Activated naive CD8-positive, alpha-beta T cell treated with anti-CD3 and anti-CD28 coated beads for 36 hours (primary cell): Measurements from ENCODE around the gene PHETA1. TPM values are rescaled to one million over a fixed set of nuclear protein-coding genes. Genes with fewer than 3 reads are reported as not detected.
"Not testable (repeated sequence)": the region's sequence is repeated elsewhere in the genome, so short reads cannot be mapped to it uniquely, and the experiment has no call there.

Experiments used
- DNase-seq: peaks from one replicate; pipeline ENCODE4 v3.0.0; 2021
- H3K27ac Mint-ChIP-seq: one replicate; pipeline ENCODE4 v1.8.0; 2022; ENCODE audit warnings: mild to moderate bottlenecking, moderate library complexity, mixed read lengths
- H3K27me3 Mint-ChIP-seq: one replicate; pipeline ENCODE4 v1.8.0; 2022; ENCODE audit warnings: mild to moderate bottlenecking, mixed read lengths
- H3K36me3 Mint-ChIP-seq: one replicate; pipeline ENCODE4 v1.8.0; 2021; ENCODE audit warnings: mild to moderate bottlenecking, mixed read lengths
- H3K4me1 Mint-ChIP-seq: one replicate; pipeline ENCODE4 v1.8.0; 2021; ENCODE audit warnings: mixed read lengths
- H3K4me3 Mint-ChIP-seq: one replicate; pipeline ENCODE4 v1.8.0; 2022; ENCODE audit warnings: mild to moderate bottlenecking, moderate library complexity, mixed read lengths
- H3K9me3 Mint-ChIP-seq: one replicate; pipeline ENCODE4 v1.8.0; 2022; ENCODE audit warnings: mixed read lengths
- total RNA-seq, 2 experiments: library from RNA; stranded (reverse); gene quantifications; one replicate each; pipeline ENCODE4 v1.2.3, GENCODE V29; 2021

The PHETA1 gene
- total RNA-seq, 2 experiments from 2014 or later = 2.0 to 2.4 TPM

DNA sequence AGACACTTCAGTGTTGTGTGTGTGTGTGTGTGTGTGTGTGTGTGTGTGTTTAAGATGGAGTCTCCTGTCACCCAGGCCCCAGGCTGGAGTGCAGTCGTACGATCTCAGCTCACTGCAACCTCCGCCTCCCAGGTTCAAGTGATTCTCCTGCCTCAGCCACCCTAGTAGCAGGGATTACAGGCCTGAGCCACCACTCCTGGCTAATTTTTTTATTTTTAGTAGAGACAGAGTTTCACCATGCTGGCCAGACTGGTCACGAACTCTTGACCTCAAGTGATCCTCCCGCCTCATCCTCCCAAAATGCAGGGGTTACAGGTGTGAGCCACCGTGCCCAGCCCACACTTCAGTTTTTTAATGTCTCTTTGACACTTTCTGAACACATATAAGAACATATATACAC is 32.5 kb downstream of the PHETA1 start:
- DNase-seq, H3K4me1 Mint-ChIP-seq, H3K4me3 Mint-ChIP-seq, H3K36me3 Mint-ChIP-seq, H3K27ac Mint-ChIP-seq, H3K9me3 Mint-ChIP-seq, H3K27me3 Mint-ChIP-seq: not testable (repeated sequence)

DNA sequence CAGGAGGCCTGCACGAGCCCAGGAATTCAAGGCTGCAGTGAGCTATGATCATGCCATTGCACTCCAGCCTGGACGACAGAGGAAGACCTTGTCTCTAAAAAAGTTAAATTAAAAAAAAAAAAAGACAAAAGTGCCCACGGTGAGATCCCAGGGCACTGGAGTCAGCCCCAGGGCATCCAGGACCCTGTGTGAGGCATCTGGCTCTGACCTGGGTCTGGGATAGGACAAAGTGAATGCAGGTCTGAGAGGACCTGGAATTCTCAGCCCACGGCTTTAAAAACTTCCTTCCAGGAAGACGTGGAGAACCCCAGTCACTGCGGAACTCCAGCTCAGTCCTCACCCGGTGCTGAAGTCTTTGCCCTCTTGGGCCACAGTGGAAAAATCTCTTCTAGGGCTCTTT is 33.1 kb downstream of the PHETA1 start:
- no peak overlapping the region for H3K27ac Mint-ChIP-seq
- peaks cover 2% of the 10 kb centered on the region for H3K4me1 Mint-ChIP-seq
- H3K9me3 Mint-ChIP-seq = no peaks in the 10 kb centered on the region
- H3K4me3 Mint-ChIP-seq = no peak overlapping the region
- DNase-seq = no peak
- no peaks in the 10 kb centered on the region for H3K36me3 Mint-ChIP-seq
- no peaks in the 10 kb centered on the region for H3K27me3 Mint-ChIP-seq

DNA sequence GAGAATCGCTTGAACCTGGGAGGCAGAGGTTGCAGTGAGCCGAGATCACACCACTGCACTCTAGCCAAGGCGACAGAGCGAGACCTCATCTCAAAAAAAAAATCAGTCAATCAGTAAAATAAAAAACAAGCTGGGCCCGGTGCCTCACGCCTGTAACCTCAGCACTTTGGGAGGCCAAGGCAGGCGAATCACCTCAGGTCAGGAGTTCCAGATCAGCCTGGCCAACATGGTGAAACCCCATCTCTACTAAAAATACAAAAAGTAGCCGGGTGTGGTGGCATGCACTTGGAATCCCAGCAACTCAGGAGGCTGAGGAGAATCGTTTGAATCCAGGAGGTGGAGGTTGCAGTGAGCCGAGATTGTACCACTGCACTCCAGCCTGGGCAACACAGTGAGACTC is 33.6 kb downstream of the PHETA1 start:
- not testable (repeated sequence) for H3K27ac Mint-ChIP-seq, DNase-seq, H3K9me3 Mint-ChIP-seq, H3K27me3 Mint-ChIP-seq, H3K36me3 Mint-ChIP-seq, H3K4me1 Mint-ChIP-seq, H3K4me3 Mint-ChIP-seq

DNA sequence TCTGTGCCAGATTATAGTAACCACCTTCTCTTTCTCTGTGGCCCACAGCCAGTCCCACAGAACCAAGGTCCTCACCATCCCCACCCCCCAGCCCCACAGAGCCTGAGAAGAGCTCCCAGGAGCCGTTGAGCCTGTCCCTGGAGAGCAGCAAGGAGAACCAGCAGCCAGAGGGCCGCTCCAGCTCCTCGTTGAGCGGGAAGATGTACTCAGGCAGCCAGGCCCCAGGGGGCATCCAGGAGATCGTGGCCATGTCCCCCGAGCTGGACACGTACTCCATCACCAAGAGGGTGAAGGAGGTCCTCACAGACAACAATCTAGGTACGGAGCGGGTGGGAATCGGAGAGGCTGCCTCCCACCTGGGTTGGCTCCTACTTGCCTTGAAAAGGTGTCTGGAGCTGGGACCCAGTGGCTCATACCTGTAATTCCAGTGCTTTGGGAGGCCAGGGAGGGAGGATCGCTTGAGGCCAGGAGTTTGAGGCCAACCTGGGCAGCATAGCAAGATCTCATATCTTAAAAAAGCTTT is 34.4 kb downstream of the PHETA1 start:
- Mint-ChIP-seq H3K9me3 (no peaks in the 10 kb centered on the region), H3K27me3 (peaks cover 1% of the 10 kb centered on the region), H3K36me3 (no peaks in the 10 kb centered on the region), H3K4me3 (no peak overlapping the region), H3K27ac (no peak overlapping the region), H3K4me1 (peaks cover 3% of the 10 kb centered on the region)
- DNase-seq = no peak

DNA sequence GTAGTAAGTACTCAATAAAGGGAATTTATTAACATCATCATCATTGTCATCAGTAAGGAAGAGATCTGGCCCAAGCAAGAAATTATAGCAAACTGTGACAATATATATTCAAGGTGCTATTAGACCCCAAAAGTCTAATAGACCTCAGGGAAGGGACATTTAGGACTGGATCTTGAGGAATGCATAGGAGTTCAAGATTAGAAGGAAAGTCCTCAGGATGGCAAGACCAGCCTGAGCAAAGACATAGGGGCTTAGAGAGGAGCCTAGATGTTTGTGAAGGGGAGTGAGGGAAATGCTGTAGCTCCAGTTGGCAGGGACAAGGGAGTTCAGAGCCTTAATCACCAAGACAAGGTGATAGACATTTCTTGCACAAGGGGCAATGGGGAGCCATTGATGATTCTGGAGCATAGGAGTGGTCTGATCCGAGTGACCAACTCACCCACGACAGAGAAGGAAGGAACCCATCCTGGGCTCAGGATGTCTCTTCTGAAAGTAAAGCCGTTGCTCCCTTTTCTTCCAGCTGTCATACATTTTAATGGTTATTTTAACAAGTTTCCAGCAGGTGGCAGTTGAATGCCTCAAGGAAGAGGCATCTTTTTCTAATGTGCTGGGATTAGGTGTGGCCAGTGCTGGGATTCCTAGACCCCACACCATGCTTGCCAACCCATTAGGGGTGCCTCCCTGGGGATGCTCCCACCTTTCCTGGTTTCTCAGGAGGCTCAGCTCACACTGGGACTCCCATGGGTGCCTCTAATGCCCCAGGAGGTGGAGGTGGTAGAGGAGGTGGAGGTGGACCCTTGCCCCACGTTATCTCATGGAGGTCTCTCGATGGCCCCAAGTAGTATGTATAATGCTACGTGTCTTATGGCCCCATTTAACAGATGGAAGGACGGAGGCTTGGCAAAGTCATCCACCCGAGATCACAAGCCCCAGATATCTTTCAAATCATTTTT is 37.8 kb downstream of the PHETA1 start:
- peaks cover 3% of the 10 kb centered on the region for H3K4me1 Mint-ChIP-seq
- no peak overlapping the region for H3K4me3 Mint-ChIP-seq
- DNase-seq = no peak
- H3K27me3 Mint-ChIP-seq = peaks cover 7% of the 10 kb centered on the region
- H3K27ac Mint-ChIP-seq = no peak overlapping the region
- H3K36me3 Mint-ChIP-seq = no peaks in the 10 kb centered on the region
- H3K9me3 Mint-ChIP-seq = no peaks in the 10 kb centered on the region

DNA sequence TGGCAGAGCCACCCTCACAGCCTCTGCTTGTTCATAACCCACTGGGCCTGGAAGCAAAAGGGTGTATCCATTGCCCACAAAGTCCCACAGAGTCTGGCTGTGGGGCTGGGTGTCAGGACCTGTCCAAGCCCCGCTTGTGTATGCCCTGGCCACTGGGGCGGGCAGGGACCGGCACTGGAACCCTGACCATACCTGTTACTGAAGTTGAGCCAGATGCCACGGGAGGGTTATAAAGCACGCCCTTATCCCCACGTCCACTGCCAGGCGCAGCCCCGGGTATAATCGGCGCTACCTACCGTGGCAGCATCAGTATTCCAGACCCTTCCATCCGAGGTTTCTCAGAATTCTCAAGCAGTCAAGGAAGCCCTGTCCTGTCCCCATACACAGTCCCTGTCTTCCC is 40.8 kb downstream of the PHETA1 start:
- no peak overlapping the region for H3K27ac Mint-ChIP-seq
- H3K27me3 Mint-ChIP-seq = peaks cover 7% of the 10 kb centered on the region
- H3K4me3 Mint-ChIP-seq = no peak overlapping the region
- no peaks in the 10 kb centered on the region for H3K9me3 Mint-ChIP-seq
- DNase-seq = no peak
- H3K4me1 Mint-ChIP-seq = peaks cover 3% of the 10 kb centered on the region
- no peaks in the 10 kb centered on the region for H3K36me3 Mint-ChIP-seq

DNA sequence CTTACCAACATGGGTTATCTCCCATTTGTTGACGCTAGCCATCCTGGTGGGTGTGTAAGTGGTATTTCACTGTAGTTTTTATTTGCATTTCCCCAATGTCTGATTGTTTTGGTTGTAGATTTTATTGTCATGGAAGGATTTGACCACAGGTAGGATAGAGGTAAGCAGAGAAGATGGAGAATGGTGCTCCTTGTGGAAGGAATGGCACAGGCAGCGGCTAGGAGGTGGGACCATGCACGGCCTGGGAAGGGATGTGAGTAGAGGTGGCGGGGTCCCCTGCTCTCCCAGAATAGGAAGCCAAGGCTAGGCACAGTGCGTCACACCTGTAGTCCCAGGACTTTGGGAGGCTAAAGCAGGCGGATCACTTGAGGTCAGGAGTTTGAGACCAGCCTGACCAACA is 41.4 kb downstream of the PHETA1 start:
- no peak overlapping the region for H3K4me3 Mint-ChIP-seq
- peaks cover 7% of the 10 kb centered on the region for H3K27me3 Mint-ChIP-seq
- no peak for DNase-seq
- H3K36me3 Mint-ChIP-seq = no peaks in the 10 kb centered on the region
- peaks cover 3% of the 10 kb centered on the region for H3K4me1 Mint-ChIP-seq
- H3K27ac Mint-ChIP-seq = no peak overlapping the region
- no peaks in the 10 kb centered on the region for H3K9me3 Mint-ChIP-seq

DNA sequence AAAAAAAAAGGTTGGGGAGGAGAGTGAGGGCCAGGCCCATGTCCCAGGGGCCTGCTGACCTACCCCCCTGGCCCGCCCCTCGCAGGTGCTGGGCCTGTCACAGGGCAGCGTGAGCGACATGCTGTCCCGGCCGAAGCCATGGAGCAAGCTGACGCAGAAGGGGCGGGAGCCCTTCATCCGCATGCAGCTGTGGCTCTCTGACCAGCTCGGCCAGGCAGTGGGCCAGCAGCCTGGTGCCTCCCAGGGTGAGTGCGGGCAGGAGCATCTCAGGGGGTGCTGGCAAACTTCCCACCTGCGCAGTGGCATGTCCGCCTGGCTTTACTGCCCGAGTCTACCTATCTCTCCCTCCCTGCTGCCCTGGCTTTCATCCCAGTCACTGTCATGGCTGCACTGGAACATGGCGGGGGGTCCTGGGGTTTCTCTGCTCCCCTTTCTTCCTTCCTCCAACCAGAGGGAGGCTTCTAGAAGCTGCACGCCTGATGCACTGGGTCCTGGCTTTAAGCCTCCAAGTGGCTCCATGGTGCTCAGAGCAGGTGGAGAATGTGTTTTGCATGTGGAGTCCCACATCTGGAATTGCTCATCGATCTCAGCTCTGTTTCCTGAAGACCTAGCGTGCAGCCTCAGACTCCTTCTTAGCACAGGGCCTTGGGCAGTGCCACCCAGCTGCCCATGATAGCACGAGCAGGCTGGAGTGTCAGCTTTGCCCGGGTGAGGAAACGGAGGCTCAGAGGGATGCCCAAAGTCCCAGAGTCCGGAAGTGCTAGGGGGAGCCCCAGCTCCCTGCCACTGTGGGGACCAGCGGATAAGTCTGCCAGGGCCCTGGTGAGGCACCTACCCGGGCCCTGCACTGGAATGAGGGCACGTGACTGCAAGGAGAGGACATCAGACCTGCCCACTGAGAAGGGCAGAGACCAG is 46.3 kb downstream of the PHETA1 start:
- Mint-ChIP-seq H3K27me3 (no peaks in the 10 kb centered on the region), H3K9me3 (no peaks in the 10 kb centered on the region), H3K36me3 (no peaks in the 10 kb centered on the region), H3K27ac (no peak overlapping the region), H3K4me3 (no peak overlapping the region), H3K4me1 (no peaks in the 10 kb centered on the region)
- DNase-seq = no peak

DNA sequence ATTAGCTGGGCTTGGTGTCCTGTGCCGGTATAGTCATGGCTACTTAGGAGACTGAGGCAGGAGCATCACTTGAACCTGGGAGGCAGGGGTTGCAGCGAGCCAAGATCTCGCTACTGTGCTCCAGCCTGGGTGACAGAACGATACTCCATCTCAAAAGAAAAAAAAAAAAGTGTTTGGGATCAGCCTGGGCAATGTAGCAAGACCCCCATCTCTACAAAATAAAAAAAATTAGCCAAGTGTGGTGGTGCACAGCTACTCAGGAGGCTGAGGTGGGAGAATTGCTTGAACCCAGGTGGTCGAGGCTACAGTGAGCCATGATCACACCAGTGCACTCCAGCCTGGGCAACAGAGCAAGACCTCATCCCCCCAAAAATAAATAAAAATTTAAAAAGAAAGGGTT is 47.6 kb downstream of the PHETA1 start:
- H3K4me1 Mint-ChIP-seq = no peaks in the 10 kb centered on the region
- no peak overlapping the region for H3K4me3 Mint-ChIP-seq
- H3K27me3 Mint-ChIP-seq = peaks cover 4% of the 10 kb centered on the region
- H3K36me3 Mint-ChIP-seq = no peaks in the 10 kb centered on the region
- H3K27ac Mint-ChIP-seq = no peak overlapping the region
- H3K9me3 Mint-ChIP-seq = no peaks in the 10 kb centered on the region
- no peak for DNase-seq

DNA sequence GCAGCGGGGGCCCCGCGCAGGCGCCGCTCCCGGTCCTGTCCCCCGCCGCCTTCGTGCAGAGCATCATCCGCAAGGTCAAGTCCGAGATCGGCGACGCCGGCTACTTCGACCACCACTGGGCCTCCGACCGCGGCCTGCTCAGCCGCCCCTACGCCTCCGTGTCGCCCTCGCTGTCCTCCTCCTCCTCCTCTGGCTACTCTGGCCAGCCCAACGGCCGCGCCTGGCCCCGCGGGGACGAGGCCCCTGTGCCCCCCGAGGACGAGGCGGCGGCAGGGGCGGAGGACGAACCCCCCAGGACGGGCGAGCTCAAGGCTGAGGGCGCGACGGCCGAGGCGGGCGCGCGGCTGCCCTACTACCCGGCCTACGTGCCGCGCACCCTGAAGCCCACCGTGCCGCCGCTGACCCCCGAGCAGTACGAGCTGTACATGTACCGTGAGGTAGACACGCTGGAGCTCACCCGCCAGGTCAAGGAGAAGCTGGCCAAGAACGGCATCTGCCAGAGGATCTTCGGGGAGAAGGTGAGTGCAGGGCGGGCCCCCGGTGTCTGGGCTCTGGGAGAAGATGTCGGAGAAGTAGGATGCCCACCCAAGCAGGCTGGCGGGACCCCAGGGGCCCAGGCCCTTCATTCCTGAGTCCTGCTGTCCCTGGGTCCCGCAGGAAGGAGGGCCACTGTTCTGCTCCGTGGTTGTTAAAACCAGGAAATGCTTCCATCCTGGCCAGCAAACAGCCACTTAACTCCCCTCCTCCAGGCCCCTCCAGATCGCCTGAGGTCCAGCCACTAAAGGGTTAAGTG is 48.4 kb downstream of the PHETA1 start:
- H3K36me3 Mint-ChIP-seq = no peaks in the 10 kb centered on the region
- H3K9me3 Mint-ChIP-seq = no peaks in the 10 kb centered on the region
- H3K27me3 Mint-ChIP-seq = peaks cover 4% of the 10 kb centered on the region
- H3K4me3 Mint-ChIP-seq = no peak overlapping the region
- no peak for DNase-seq
- H3K27ac Mint-ChIP-seq = no peak overlapping the region
- H3K4me1 Mint-ChIP-seq = no peaks in the 10 kb centered on the region

DNA sequence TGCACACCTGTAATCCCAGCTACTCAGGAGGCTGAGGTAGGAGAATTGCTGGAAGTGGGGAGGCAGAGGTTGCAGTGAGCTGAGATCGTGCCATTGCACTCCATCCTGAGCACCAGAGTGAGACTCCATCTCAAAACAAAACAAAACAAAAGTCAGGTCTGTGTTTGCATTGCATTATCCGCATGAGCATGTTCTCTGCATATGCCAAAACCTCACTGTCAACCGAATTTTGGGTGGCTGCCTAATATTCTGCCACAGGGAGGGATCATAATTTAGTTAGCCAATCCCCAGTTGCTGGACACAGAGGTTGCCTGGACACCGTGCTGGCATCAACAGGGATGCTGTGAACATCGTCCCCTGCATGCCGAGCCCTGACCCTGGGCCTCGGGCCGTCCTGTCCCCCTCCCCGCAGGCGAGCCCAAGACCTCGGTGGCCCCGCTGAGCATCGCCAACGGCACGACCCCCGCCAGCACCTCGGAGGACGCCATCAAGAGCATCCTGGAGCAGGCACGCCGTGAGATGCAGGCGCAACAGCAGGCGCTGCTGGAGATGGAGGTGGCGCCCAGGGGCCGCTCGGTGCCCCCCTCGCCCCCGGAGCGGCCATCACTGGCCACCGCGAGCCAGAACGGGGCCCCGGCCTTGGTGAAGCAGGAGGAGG is 49.2 kb downstream of the PHETA1 start:
- H3K4me1 Mint-ChIP-seq = no peaks in the 10 kb centered on the region
- H3K9me3 Mint-ChIP-seq = no peaks in the 10 kb centered on the region
- no peaks in the 10 kb centered on the region for H3K36me3 Mint-ChIP-seq
- no peak overlapping the region for H3K27ac Mint-ChIP-seq
- no peak for DNase-seq
- H3K4me3 Mint-ChIP-seq = no peak overlapping the region
- peaks cover 4% of the 10 kb centered on the region for H3K27me3 Mint-ChIP-seq

DNA sequence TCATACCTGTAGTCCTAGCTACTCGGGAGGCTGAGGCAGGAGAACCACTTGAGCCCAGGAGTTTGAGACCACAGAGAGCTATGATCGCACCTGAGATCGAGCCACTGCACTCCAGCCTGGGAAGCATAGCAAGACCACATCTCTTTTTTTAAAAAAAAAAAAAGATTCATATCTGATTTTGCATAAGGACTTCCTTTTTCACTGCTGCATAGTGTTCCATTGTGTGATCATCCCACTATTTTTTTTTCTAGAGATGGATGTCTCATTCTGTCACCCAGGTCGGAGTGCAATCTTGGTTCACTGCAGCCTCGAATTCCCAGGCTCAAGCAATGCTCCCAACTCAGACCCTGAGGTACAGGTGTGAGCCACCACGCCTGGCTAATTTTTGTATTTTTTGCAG is 50.4 kb downstream of the PHETA1 start:
- no peaks in the 10 kb centered on the region for H3K36me3 Mint-ChIP-seq
- H3K4me1 Mint-ChIP-seq = peaks cover 4% of the 10 kb centered on the region

DNA sequence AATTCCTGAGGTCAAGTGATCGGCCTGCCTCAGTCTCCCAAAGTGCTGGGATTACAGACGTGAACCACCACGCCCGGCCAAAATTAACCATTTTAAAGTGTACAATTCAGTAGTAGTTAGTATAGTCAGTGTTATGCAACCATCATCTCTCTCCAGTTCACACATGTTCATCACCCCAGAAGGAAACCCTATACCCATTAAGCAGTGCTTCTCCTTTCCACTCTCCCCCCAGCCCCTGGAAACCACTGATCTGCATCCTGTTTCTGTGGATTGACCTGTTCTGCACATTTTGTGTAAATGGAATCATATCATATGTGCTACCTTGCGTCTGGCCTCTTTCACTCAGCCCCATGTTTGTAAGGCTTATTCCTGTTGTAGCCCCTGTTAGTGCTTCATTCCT is 52.2 kb downstream of the PHETA1 start:
- Mint-ChIP-seq H3K27ac (no peak overlapping the region), H3K4me1 (peaks cover 4% of the 10 kb centered on the region), H3K9me3 (no peaks in the 10 kb centered on the region), H3K27me3 (peaks cover 10% of the 10 kb centered on the region), H3K36me3 (no peaks in the 10 kb centered on the region), H3K4me3 (no peak overlapping the region)
- no peak for DNase-seq

More for the DNA sequence above, 50.4 kb downstream of the PHETA1 start:
- Mint-ChIP-seq H3K27ac (no peak overlapping the region), H3K27me3 (peaks cover 10% of the 10 kb centered on the region), H3K4me3 (no peak overlapping the region), H3K9me3 (no peaks in the 10 kb centered on the region)
- DNase-seq = no peak

DNA sequence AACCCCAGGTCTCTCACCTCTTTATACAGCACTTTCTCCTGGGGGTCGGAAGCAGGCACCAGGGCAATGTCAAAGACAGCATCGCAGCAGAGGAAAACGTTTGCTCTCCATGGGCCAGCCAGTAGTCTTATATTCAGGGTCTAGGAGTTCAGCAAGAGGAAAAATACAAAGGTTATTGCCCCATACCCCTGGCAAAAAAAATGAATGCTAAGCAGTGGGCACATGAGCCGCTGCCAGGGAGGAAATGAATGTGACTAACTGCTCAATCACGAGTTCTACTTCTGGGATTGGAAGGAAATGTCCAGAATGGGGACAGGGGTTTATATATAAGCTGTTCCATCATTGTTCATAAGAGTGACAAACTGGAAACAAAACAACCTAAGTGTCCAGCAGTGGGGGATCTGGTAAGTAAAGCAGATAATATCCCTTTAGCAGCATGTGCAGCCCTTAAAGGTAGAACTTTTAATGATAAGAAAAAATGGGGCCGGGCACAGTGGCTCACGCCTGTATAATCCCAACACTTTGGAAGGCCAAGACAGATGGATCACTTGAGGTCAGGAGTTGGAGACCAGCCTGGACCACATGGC is 53.8 kb downstream of the PHETA1 start:
- no peaks in the 10 kb centered on the region for H3K36me3 Mint-ChIP-seq
- peaks cover 10% of the 10 kb centered on the region for H3K27me3 Mint-ChIP-seq
- no peak overlapping the region for H3K27ac Mint-ChIP-seq
- DNase-seq = no peak
- no peaks in the 10 kb centered on the region for H3K9me3 Mint-ChIP-seq
- no peak overlapping the region for H3K4me3 Mint-ChIP-seq
- H3K4me1 Mint-ChIP-seq = peaks cover 4% of the 10 kb centered on the region
